Body of pancreas (tissue), 4 donors: ENCODE results near the gene XRCC5.

Experiments
- CTCF ChIP-seq, 7 experiments: fragments of 450-650 bp in 4 of 7; fragments of 200-600 bp in 3 of 7; sonication (generic) in 3 of 7; IDR thresholded peaks; one replicate each; pipeline ENCODE4 v1.5.1; 2016 to 2019; ENCODE audit warnings: antibody characterized with exemption in 7 of 7
- POLR2A ChIP-seq, 3 donors: fragments of 450-650 bp; IDR thresholded peaks; one replicate each; pipeline ENCODE4 v1.6.1; 2016; ENCODE audit warnings: antibody characterized with exemption in 3 of 3, mild to moderate bottlenecking in 2 of 3

GRCh38 chr2:216246766-216247165 is 137.6 kb downstream of the XRCC5 start:
- TF ChIP-seq CTCF (IDR thresholded peaks at IDR 0.05), result no peak
- no peak for TF ChIP-seq POLR2A (IDR thresholded peaks at IDR 0.05)
